HG03103 (cell line): ENCODE results near the gene RAB28.

Source experiments
- ATAC-seq: cut with Tn5 transposase; IDR thresholded peaks from one replicate; pipeline ENCODE4 v1.9.1; 2021; ENCODE audit warnings: low read depth; ENCODE audit not compliant: unreplicated experiment

Gene RAB28

DNA sequence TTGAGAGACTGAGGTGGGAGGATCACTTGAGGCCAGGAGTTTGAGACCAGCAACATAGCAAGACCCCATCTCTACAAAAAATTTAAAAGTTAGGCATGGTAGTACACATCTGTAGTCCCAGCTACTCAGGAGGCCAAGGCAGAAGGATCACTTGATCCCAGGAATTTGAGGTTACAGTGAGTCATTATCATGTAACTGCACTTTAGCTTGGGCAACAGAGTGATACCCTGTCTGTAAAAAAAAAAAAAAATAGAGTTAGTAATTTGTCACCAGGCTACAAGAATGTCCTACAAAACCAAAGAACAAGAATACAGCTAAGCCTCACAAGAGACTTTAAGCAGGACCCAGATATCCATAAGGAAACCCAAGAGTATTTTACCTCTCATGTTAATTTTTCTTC, 27.0 kb upstream of the RAB28 start:
- no peak for ATAC-seq

DNA sequence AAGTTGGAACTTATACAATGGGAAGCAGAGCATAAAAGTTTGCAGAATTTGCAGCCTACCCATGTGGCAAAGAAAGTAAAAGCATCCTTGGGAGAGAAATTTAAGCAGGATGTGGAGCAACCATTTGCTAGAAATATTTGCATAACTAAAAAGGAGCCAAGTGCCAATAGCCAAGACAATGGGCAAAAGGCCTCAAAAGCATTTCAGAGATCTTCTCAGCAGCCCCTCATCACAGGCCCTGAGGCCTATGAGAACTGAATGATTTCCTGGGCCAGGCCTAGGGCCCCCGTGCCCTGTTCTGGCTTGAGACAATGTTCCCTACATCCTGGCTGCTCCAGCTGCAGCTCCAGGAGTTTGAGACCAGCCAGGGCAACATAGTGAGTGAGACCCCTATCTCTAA, 25.3 kb upstream of the RAB28 start:
- no peak for ATAC-seq

DNA sequence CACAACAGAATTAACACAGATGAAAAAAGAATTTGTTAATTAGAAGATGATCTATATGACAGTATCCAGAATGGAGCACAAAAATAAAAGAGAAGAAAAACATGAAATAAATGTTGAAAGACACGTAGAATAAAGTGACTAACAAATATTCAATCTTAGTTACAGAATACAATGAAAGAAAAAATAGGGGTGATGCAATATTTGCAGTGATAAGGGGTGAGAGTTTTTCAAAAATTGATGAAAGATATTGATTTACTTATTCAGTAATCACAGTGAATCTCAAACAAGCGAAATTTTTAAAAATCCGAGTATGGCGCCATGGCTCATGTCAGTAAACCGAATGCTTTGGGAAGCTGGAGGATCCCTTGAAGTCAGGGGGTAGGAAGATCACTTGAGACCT, 20.2 kb upstream of the RAB28 start:
- no peak for ATAC-seq

DNA sequence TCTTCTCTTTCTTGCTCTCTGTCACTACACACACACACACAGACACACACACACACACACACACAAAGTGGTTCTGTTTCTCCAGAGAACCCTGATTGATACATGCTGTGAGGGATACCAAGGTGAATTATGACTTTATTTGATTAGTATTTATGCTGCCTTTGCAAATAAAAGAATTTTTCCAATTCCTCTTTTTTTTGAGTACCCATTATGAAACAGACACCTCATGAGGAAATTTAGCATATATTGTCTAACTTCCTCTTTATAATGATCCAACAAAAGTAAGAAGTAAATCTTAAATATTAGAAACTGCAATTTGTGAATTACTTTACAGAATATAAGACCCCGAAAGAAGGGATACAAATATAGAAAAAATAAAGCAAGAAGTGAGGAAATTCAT, 14.3 kb upstream of the RAB28 start:
- ATAC-seq: no peak

DNA sequence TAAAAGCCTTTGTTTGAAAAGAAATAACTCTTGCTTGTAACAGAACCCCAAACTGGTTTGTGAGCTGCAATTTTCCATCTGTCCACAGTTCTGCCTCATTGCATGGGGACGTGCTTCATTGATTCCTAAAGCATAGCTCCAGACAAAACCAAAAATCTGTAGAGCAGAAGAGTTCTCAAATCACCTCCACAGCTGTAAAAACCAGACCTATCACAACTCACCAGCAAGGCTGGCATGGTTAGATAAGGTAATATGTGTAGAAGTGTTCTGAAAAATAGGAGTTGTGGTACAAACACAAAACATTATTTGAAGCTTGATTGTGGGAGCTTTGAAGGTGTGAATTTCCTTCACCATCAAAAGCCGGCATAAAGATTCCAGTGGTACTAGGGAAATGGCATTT, 12.5 kb upstream of the RAB28 start:
- ATAC-seq: no peak

DNA sequence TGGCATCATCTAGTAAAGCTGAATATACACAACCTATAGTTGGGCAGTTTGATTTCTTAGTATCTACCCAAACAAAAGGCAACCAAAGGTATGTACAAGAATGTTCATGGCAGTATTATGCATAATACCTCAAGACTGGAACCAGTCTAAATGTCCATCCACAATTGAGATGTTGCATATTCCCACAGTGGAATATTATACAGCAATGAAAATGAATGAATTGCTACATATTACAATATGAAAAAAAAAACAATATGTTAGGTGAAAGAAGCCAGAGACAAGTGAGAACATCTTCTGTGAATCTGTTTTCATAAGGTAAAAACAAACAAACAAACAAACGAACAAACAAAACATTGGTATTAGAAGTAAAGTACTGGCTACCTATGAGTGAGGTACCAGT, 11.6 kb upstream of the RAB28 start:
- ATAC-seq: no peak

DNA sequence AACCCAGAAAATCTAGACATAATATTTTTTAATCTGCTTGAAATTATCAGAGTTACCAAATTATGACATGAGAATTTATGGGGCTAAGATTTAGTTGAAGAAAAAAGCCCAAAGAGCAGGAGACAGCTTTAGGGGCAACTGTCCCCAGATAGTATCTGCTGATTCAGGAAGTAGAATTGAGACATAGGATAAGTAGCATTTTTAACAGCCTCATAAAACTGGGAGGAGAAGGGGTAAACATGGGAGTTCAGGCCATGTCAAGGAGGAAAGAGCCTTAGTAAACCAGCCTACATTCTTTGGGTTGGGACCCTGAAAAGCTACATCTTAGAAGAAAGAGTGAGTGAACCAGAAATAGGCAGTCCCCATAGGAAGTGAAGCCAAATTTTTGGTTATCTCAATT, 9.7 kb upstream of the RAB28 start:
- no peak for ATAC-seq

DNA sequence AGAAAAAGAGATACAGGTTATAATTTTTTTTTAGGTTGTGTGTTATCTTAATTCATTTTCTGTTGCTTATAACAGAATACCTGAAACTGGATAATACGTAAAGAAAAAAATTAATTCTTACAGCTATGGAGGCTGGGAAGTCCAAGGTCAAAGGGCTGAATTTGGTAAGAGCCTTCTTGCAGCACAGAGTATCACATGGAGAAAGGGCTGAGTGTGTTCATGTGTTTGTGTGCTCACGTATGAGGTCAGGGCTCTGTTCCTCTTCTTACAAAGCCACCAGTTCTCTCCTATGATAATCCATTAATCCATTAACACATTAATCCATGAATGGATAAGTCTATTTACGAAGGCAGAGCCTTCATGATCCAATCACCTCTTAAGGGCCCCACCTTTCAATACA, 8.6 kb upstream of the RAB28 start:
- no peak for ATAC-seq

DNA sequence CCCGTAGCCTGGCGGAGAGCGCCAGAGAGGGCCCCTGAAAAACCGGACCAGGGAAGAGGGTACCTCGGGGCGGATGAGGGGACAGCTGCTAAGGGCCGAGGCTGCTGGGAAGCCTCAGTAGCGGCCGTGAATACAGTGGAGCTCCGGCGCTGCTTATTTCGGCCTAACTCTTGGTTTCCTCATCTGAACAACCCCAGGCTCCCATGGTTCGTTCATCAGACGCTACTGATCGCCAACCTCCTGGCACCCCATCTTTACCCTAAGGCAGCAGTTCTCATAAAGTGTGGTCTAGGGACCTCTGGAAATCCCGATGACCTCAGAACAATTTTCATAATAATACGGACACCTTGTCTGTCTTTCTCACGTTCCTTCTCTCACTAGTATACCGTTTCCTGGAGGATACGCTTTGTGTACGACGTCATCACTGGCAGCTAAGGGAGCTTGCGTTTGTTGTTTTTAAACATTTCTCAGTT, 645 bp upstream of the RAB28 start:
- peak; percentile 24 for ATAC-seq

DNA sequence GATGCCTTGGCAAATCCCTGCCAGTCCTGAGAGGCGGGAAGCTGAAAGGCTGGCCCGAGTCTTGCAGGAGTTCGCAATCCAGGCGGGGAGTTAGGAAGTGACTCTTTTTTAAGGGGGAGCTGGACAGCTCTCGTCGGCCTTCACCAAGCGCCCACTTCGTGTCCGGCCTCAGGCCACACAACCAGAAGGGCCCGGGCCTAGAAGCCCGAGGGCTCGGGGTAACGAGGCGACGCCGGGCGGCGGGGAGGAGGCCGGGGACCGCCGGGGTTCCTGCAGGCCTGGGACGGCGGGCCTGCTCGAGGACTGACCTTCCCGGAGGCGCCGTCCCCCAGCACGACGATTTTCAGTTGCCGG, 395 bp downstream of the RAB28 start:
- ATAC-seq: peak; percentile 12

DNA sequence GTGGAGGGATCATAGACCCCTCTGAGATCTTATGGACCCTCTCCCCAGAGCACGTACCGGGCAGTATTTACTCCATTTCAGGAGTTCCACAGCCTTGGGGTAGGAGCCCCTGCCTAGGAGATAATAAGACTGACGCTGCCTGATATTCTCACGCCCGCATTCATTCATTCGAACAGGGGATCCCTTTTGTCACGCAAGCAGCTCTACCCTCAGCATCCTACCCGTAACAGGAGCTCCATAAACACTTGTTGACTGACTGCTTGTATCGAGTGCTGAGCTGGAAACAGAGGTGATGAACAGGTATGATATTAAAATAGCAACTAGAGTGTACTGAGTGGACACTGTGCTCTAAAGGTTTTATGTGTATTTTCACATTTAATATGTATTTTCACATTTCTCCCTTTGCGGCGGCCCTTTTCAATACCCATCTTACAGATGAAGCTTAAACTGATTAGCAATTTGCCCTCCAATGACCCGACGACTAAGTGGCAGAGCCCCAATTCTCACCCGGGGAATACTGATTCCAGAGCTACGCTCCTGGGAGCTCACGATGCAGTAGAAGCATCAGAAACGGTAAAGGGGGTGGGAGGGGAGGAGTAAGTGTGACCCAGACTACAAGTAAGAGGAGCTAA, 888 bp downstream of the RAB28 start:
- peak; percentile 1 for ATAC-seq

DNA sequence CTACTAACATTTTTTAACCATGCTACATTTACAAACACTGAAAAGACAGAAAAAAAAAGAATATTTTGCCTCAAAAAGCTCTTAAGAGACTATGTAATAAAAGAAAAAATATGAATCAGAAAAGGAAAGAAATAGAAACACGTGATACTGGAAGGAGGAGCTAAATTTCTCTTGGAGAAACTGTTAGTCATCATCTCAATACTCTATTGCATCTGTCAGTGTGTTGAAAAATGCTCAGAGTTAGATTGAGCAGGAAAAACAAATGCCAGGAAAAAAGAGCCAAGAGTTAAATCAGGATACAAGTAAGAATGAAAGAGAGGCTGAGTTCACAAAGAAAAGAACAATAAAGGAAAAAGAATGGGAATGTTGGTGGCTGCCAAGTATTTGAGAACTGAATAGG, 2.6 kb downstream of the RAB28 start:
- ATAC-seq: no peak

DNA sequence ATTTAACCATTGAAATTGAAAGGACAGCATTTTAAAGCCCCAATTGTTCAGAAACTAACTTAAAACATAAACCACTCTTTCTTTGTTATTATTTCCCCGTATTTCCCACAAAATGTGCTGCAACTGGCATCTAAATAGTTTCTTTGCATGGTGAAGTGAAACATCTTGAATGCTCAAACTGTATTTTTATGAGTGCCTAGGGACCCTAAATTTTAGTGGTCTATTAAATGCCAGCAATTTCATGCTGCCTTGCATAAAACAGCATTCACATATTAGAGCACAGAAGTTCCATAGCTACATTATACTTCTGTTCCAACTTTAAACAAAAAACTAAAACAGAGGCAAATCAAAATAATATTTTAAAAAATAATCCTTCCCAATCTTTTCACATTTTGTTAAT, 5.4 kb downstream of the RAB28 start:
- ATAC-seq: no peak

DNA sequence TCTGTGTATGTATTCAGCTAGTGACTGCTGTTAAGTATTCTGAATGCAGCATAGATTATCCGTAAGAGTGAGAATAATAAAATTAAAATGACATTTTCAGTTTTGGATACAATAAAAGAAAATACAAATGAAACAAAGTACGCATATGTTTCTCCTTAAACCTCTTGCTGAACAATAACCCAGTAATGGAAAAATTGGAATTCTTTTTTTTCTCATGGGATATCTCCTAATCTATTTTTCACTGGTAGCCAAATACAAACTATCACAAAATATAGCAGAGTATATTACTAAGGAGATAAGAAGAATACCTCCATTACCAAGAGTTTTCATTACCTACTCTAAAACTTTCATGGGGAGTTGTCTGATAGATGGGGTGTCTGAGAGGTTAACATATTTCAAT, 6.0 kb downstream of the RAB28 start:
- no peak for ATAC-seq

DNA sequence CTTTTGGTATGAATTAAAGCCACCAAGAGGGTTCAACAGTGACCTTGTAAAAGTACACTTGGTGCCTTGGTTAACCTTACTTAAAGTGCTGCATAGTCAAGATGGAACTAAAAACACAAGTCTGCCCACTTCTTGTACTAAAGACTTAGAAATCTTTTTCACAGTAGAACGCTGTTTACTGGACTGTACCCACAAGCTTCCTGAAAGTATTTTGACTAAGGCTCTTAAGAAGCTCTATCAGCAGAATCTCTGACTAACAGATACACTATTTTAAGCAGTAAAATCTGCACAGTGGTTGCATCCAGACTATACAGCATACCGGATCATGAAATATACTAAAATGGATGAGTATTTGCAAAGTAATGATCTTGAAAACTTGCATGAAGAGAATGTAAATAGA, 7.2 kb downstream of the RAB28 start:
- peak; percentile 67 for ATAC-seq

DNA sequence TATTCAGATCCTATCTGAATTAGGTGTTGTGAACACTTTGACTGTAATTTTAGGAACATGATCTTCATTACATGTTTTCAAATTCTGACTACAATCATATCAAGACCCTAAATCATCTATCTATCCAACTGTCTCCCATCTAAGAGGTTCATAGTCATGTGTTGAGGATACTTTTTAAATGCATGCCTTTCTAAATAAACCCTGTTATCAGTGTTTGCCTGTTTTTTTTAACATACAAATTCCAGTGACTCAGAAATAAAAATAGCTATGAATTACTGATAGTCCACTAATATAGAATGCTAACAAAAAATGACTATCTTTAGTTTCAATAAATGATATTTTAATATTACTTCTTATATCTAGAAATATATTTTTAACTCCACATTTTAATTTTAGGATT, 8.0 kb downstream of the RAB28 start:
- no peak for ATAC-seq

DNA sequence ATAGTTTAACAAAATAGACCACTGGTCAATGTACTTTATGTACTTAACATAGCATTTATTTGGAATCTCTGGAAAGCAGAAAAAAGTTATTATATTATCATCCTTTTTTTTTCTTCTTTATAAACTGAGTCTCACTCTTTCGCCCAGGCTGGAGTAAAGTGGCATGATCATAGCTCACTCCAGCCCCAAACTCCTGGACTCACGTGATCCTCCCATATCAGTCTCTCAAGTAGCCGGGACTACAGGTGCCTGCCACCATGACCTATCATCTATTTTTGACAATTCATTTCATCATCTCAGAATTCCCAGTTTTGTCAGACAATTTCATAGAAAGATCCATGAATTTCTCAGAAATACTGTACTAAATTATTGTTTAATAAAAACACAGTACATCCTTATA, 12.7 kb downstream of the RAB28 start:
- no peak for ATAC-seq

DNA sequence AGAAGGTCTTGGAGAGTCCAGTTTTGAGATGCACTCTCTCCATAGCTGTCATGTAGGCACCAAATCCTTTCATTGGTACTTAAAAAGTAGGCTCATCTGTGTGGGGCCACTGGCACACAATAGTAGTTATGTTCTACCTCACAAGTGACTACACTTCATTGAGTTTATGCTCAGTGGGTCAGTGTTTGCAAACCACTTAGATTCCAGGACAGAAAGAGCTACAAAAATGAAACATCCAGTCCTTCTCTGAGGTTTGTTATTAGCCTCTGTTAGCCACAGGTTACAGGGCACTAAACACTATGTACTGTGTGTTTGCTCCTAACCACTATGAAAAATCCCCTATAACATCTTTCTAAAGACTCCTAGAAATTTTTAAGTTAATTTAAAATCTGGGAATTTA, 13.8 kb downstream of the RAB28 start:
- ATAC-seq: no peak

DNA sequence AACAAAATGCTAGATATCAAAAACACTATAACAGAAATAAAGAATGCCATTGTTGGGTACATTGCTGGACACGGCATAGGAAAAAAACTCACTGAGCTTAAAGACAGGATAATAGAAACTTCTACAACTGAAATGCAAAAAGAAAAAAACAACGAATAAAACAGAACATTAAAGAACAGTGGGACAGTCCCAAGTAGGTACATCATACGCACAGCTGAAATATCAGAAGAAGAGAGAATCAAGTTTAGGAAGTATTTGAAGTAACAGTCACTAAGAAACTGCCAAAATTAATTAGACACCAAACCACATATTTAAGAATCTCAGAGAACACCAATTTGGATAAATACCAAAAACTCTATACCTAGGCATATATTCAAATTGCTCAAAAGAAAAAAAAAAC, 19.2 kb downstream of the RAB28 start:
- ATAC-seq: no peak

DNA sequence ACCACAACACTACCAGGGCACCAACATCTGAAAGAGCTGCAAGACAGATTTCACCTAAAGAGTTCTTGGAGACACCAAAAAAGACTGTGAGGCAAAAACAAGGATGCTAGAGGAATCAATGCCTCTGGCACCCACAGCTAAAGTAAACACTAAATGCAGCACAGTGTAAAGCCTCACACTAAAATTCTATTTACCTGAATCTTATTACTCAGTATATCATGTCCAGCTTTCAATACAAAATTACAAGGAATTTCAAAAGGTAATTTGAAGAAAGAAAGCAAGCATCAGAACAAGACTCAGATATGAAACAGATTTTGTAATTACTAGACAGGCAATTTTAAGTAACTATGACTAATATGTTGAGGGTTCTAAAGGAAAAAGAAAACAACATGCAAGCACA, 19.6 kb downstream of the RAB28 start:
- ATAC-seq: no peak

DNA sequence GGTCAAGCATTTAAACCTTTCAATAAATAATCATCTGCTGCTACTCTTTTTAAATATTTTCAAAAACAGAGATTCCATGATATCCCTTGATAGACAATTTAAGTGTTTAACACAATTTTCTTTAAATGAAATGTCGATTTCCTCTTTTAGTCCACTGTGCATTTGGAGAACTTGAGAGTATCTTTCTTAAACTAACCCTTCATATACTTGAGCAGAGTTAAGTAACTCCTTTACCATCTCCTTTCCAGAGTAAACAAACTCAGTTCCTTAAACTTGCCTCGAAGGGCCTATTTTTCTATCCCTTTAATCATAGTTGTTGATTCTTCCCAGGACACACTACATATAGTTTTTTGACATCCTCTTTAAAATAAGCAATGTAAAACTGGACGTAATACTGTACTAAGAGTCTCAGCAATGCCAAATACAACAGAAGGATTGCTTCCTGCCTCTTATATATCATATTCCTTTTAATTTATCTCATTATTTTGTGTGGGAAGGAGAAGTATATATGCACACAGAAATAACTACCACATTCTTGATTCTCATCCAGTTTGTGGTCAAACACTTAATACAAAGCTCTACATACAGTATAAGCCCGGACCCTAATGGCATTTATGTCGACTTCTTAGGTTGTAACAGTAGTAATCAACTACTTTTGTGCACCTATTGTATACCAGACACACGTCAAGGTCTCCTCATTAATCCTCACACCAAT, 22.8 kb downstream of the RAB28 start:
- ATAC-seq: no peak

DNA sequence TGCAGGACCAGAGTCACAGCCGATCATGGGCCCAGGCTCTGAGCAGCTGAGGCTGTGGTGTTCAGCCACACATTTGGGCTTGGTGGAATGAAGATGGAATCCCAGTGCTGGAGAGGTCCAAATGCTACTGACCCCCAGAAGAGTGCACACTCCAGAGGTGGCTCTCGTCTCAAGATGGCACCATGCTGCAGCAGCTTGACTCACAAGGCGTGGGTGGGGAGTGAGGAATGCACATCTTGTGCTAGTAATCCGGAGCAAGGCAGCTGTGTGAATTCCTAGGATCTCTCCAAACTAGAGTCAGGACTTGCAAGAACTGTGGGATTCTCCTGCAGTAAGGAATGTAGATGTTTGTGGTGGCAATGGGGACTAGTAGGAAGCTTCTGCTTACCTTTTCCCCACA, 28.7 kb downstream of the RAB28 start:
- no peak for ATAC-seq

DNA sequence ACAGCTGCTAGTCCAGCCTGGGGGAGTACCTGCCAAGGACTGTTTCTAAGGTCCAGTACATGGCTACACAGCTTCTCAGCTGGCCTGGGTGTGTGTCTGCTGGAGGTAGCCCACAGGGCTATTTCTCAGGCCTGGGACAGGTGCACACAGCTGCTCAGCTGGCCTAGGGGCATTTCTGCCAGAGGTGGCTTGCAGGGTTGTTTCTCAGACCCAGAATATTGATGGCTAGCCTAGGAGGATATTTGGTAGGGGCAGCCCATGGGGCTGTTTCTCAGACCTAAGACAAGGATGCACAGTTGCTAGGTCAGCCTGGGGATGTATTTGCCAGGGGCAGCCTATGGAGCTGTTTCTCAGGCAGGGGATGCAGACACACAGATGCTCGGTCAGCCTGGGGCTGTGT, 29.4 kb downstream of the RAB28 start:
- ATAC-seq: no peak
